Measurements from ENCODE around the gene CTNNA2.

The CTNNA2 gene

GRCh38 chr2:80610108-80610507 lies 1097.3 kb downstream of the CTNNA2 start:
- Mint-ChIP-seq H3K9me3 (no peaks in the 10 kb centered on the region), H3K27ac (no peak overlapping the region), H3K27me3 (ENCODE audit: low read depth) (no peaks in the 10 kb centered on the region), H3K4me1 (no peaks in the 10 kb centered on the region), H3K4me3 (no peak overlapping the region), H3K36me3 (ENCODE audit: low read depth) (no peaks in the 10 kb centered on the region)
- TF ChIP-seq, protein P1, sequence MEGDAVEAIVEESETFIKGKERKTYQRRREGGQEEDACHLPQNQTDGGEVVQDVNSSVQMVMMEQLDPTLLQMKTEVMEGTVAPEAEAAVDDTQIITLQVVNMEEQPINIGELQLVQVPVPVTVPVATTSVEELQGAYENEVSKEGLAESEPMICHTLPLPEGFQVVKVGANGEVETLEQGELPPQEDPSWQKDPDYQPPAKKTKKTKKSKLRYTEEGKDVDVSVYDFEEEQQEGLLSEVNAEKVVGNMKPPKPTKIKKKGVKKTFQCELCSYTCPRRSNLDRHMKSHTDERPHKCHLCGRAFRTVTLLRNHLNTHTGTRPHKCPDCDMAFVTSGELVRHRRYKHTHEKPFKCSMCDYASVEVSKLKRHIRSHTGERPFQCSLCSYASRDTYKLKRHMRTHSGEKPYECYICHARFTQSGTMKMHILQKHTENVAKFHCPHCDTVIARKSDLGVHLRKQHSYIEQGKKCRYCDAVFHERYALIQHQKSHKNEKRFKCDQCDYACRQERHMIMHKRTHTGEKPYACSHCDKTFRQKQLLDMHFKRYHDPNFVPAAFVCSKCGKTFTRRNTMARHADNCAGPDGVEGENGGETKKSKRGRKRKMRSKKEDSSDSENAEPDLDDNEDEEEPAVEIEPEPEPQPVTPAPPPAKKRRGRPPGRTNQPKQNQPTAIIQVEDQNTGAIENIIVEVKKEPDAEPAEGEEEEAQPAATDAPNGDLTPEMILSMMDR (IDR thresholded peaks at IDR 0.05; ENCODE audit: unreplicated experiment in 3 of 3), result no peak

DNA sequence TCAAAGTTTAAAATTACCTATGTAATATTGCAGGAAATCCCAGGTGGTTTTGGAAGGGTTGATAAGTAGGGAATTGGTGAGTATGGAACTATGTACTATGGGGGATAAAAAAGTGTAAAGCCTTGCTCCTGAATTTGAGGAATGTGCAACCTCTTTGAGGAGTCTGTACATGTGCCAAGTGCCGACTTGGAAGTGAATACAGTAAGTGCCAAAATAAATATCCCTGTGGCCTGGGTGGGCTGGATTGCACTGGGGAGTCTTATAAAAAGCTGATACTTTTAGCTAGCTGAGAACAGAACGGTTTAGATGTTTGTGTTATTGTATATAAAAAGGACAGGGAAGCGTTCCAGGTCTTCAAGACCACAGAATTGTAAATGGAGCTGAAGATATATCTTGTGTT lies 1108.8 kb downstream of the CTNNA2 start:
- Mint-ChIP-seq H3K4me1 (peaks cover 10% of the 10 kb centered on the region), H3K36me3 (ENCODE audit: low read depth) (no peaks in the 10 kb centered on the region), H3K4me3 (no peak overlapping the region), H3K27me3 (ENCODE audit: low read depth) (peaks cover 3% of the 10 kb centered on the region), H3K27ac (peak overlapping the region in 2 of 3 experiments; percentile 17 to 22), H3K9me3 (no peaks in the 10 kb centered on the region)
- TF ChIP-seq, protein P1 (IDR thresholded peaks at IDR 0.05; ENCODE audit: unreplicated experiment in 3 of 3), result no peak

DNA sequence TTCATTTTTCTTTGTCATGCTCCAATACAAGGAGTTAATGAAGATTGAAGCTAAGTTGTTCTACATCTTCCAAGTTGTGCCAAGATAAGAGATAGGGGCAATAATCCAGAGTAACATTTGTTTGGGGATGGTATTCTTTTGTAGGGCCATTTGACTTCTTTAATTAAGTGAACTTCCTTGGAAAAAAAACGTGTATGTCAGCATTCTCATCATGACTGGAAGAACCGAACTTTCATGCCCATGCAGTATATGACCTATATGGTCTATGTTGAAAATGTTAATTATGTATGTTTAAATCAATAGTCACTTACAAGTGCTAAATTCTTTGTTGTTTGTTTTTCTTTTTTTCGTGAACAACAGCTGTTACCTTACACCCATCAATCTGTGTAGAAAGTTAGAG lies 1111.2 kb downstream of the CTNNA2 start:
- Mint-ChIP-seq H3K9me3 (no peaks in the 10 kb centered on the region), H3K36me3 (ENCODE audit: low read depth) (no peaks in the 10 kb centered on the region), H3K27me3 (ENCODE audit: low read depth) (peaks cover under 1% of the 10 kb centered on the region), H3K27ac (no peak overlapping the region), H3K4me3 (no peak overlapping the region), H3K4me1 (peaks cover 10% of the 10 kb centered on the region)
- TF ChIP-seq, protein P1 (IDR thresholded peaks at IDR 0.05; ENCODE audit: unreplicated experiment in 3 of 3), result no peak

DNA sequence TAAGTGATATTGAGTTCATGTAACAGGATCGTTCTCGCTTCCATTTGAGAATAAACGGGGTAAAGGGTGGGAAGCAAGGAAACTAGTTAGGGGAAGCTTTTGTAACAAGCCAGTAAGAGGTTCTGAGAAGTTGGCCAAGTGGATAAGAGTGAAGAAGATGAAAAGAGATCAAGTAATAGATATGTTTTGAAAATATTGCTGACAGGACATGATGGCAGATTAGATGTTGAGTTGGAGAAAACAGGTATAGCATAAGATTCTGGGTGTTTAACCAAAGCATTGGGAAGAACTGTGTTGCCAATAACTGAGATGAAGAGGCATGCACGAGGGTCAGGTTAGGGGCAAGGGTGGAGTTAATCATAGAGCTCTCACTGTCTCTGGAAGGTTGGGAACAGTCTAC lies 1121.7 kb downstream of the CTNNA2 start:
- Mint-ChIP-seq H3K36me3 (ENCODE audit: low read depth) (no peaks in the 10 kb centered on the region), H3K4me3 (no peak overlapping the region), H3K9me3 (no peaks in the 10 kb centered on the region), H3K27ac (no peak overlapping the region), H3K4me1 (no peaks in the 10 kb centered on the region), H3K27me3 (ENCODE audit: low read depth) (peaks cover 4% of the 10 kb centered on the region)
- TF ChIP-seq, protein P1 (IDR thresholded peaks at IDR 0.05; ENCODE audit: unreplicated experiment in 3 of 3), result no peak

DNA sequence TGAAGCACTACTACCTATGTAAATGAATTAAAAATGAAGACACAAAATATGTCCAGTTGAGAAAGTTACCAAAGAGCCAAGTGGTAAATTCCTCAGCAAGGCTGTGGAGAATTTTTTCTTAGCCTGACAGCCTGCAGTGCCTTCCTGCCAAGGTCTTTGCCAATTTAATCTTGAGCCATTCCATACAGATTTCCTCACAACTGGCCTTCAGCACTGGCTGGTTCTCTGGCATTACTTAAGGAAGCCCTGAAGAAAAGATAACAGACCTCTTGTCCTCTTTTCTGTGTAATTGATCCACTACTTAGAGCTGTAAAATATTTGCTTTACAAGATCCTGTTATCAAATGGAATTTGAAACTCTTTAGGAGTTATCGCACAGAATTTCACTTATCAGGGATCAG lies 1125.9 kb downstream of the CTNNA2 start:
- Mint-ChIP-seq H3K36me3 (ENCODE audit: low read depth) (no peaks in the 10 kb centered on the region), H3K4me3 (no peak overlapping the region), H3K27ac (no peak overlapping the region), H3K27me3 (ENCODE audit: low read depth) (peaks cover 4% of the 10 kb centered on the region), H3K4me1 (no peaks in the 10 kb centered on the region), H3K9me3 (no peaks in the 10 kb centered on the region)
- TF ChIP-seq, protein P1 (IDR thresholded peaks at IDR 0.05; ENCODE audit: unreplicated experiment in 3 of 3), result no peak

DNA sequence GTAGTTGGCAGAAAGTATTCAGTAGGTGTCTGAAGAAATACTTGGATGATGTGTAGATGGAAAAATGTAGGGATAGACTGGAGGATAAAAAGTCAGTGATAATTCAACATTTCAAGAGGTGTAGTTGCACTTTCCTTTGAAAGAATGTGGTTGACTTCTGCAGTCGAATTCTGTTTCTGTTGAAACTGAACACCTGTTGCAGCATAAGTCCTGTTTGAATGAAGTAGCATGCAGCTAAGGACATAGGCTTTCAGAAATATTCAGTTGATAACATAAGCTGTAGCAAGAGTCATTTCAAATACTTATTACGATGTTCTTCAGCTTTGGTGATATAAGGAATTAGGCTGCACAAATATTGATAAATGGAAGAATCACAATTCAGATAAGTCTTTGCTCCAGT lies 1129.6 kb downstream of the CTNNA2 start:
- no peaks in the 10 kb centered on the region for H3K36me3 Mint-ChIP-seq (ENCODE audit: low read depth)
- no peaks in the 10 kb centered on the region for H3K4me1 Mint-ChIP-seq
- no peak overlapping the region for H3K27ac Mint-ChIP-seq

More for the DNA sequence above, 1129.6 kb downstream of the CTNNA2 start:
- TF ChIP-seq, protein P1 (IDR thresholded peaks at IDR 0.05; ENCODE audit: unreplicated experiment in 3 of 3), result no peak
- no peaks in the 10 kb centered on the region for H3K9me3 Mint-ChIP-seq
- H3K27me3 Mint-ChIP-seq (ENCODE audit: low read depth), result peaks cover 4% of the 10 kb centered on the region
- no peak overlapping the region for H3K4me3 Mint-ChIP-seq

Data from nephron (organoid).